Measurements from ENCODE around the gene EXOSC6. TPM values are rescaled to one million over a fixed set of nuclear protein-coding genes. Genes with fewer than 3 reads are reported as not detected.
"Not testable (repeated sequence)": the region's sequence is repeated elsewhere in the genome, so short reads cannot be mapped to it uniquely, and the experiment has no call there.

EXOSC6 gene
- total and polyA plus RNA-seq, 2 of the 4 experiments (the other 2 are of a cell fraction): 5.8 to 7.0 TPM

DNA sequence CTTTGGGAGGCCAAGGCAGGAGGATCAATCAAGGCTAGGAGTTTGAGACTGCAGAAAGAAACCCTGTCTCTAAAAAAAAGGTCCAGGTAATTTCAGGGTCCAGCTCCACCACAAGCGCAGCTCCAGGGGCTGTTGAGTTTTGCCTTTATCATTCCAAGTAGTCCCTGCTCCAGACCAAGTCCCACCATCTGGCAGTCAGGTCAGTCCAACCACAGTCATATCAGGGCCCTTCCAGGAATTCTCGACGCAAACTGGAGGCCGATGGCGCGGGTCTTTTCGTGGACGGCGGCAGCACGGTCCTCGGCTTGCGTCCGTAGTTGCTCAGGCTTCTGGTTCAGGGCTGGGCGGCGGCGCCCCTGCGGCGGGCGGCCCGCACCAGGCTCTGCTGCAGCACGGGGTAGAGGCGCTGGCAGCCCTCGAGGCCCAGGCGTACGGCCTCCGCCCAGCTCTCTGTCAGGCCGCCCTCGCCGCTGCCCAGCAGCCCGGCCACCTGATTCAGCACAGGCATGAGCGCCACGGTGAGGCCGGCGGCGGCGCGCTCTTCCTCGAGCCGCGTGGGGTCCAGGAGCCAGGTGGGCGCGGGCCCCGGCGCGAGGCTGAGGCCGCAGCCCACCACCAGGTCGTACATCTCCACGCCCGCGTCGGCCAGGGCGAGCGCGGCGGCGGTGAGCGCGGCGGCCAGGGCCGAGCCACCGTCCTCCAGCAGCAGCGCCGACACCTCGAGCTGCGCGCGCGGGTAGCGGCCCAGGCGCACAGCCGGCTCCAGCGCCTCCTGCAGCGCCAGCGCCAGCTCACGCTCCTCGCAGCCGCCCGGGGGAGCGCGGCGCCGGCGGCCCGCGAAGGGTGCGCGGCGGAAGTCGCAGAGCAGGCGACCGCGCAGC, 752 bp downstream of the EXOSC6 start:
- POLR2A ChIA-PET (ENCODE audit: unreplicated experiment): no interaction called here
- Histone ChIP-seq H4K5ac (ENCODE audit: low read depth, low read length) (peak overlapping the region; percentile 40; the same call in 1 of the 2 replicates), H3K27ac (ENCODE audit: insufficient read depth, low read length) (peak overlapping the region; percentile 48), H3K36me3 (ENCODE audit: control insufficient read depth, insufficient read depth, low read length) (peaks cover 37% of the 10 kb centered on the region), H3K9me1 (ENCODE audit: insufficient read depth, low read length) (0 out of 2 replicates have a peak, but pooled peaks cover 5% of the 10 kb centered on the region), H3K9ac (ENCODE audit: low read depth, low read length) (peak overlapping the region; percentile 46), H3K14ac (replicated peaks; ENCODE audit: low read depth, low read length) (peak overlapping the region; percentile 76), H3K4me2 (ENCODE audit: low read depth, low read length) (peak overlapping the region; percentile 75), H2BK20ac (ENCODE audit: low read depth, low read length) (no peak overlapping the region), H4K20me1 (ENCODE audit: insufficient read depth, low read length) (peaks cover 39% of the 10 kb centered on the region), H3K79me1 (ENCODE audit: low read depth in 1 of 2, low read length in 2 of 2) (peaks cover 3 to 30% of the 10 kb centered on the region in 2 experiments; a peak in 2 of 4 replicates), H3K9me3 (ENCODE audit: control insufficient read depth, insufficient read depth, low read length) (no peaks in the 10 kb centered on the region), H3K23ac (ENCODE audit: low read depth, low read length) (0 out of 2 replicates have a peak overlapping the region, but pooled peaks have one; percentile 59), H3K4me3 (ENCODE audit: insufficient read depth, low read depth, low read length) (peak overlapping the region; percentile 61), H2AK5ac (ENCODE audit: low read depth, low read length) (no peak overlapping the region), H2BK15ac (ENCODE audit: low read depth, low read length) (no peak overlapping the region), H4K8ac (ENCODE audit: low read depth in 2 of 2, low read length in 2 of 2) (peak overlapping the region in 1 of 2 experiments; percentile 49; a peak in 1 of 4 replicates), H2BK5ac (ENCODE audit: low read depth, low read length, poor library complexity, severe bottlenecking) (peak overlapping the region; percentile 74), H3K4me1 (ENCODE audit: control insufficient read depth, insufficient read depth, low read length) (peaks cover 2% of the 10 kb centered on the region), H3K18ac (ENCODE audit: low read depth, low read length) (no peak overlapping the region), H2BK120ac (ENCODE audit: low read depth, low read length) (0 out of 2 replicates have a peak overlapping the region, but pooled peaks have one; percentile 23), H2AK9ac (replicated peaks; ENCODE audit: low read depth, low read length, poor library complexity) (peak overlapping the region; percentile 94), H3K4ac (ENCODE audit: low read depth, low read length) (peak overlapping the region; percentile 75), H3K56ac (ENCODE audit: extremely low read depth, insufficient read depth, low read length) (no peak overlapping the region), H3K27me3 (ENCODE audit: control insufficient read depth, insufficient read depth, low read length) (no peaks in the 10 kb centered on the region), H2AFZ (replicated peaks; ENCODE audit: low read length, poor library complexity) (peak overlapping the region; percentile 93), H4K91ac (ENCODE audit: insufficient read depth, low read depth, low read length) (0 out of 2 replicates have a peak overlapping the region, but pooled peaks have one; percentile 26)
- in situ Hi-C loops (cut with MboI; ENCODE audit: low sequenced_read_pairs) (no loop called here), intact Hi-C loops (cut with micrococcal nuclease) (no loop called here), dilution Hi-C loops (cut with HindIII; ENCODE audit: low sequenced_read_pairs, unreplicated experiment) (no loop called here)
- CTCF ChIA-PET: no interaction called here
- BruUV-seq (replicated peaks): no TSS peak
- DNase-seq: peak; percentile 35
- 0% methylated on average over 73 of the region's 92 CpGs; no CpG with 5 or more reads in 1 of the 2 experiments for WGBS, 2 experiments (ENCODE audit: extremely low coverage in 2 of 2, insufficient read length in 1 of 2)
- ATAC-seq (ENCODE audit: low read depth): peak; percentile 71
- TF ChIP-seq MXI1 (IDR thresholded peaks at IDR 0.05; ENCODE audit: borderline replicate concordance, low read depth, low read length) (peak; percentile 46; the same call in 1 of the 2 replicates), MAFK (IDR thresholded peaks at IDR 0.05; ENCODE audit: low read depth, low read length) (no peak)

DNA sequence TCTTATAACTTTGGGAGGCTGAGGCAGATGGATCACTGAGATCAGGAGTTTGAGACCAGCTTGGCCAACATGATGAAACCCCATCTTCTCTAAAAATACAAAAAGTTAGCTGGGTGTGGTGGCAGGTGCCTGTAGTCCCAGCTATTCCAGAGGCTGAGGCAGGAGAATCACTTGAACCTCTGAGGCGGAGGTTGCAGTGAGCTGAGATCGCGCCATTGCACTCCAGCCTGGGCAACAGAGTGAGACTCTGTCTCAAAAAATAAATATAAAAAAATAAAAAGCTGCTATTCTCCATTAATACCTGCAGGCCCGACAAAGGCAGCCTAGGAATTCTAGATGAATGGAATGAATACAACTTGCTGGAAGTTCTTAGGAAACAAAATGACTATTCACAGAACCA, 2.0 kb downstream of the EXOSC6 start:
- H3K79me1 ChIP-seq (ENCODE audit: low read depth in 1 of 2, low read length in 2 of 2): peaks cover 3 to 30% of the 10 kb centered on the region in 2 experiments; a peak in 2 of 4 replicates
- H3K27ac ChIP-seq (ENCODE audit: insufficient read depth, low read length); H2AK5ac ChIP-seq (ENCODE audit: low read depth, low read length); H3K27me3 ChIP-seq (ENCODE audit: control insufficient read depth, insufficient read depth, low read length); H3K4me3 ChIP-seq (ENCODE audit: insufficient read depth, low read depth, low read length); H4K91ac ChIP-seq (ENCODE audit: insufficient read depth, low read depth, low read length); H3K4me2 ChIP-seq (ENCODE audit: low read depth, low read length); H2BK20ac ChIP-seq (ENCODE audit: low read depth, low read length); H3K9me1 ChIP-seq (ENCODE audit: insufficient read depth, low read length); POLR2A ChIA-PET (ENCODE audit: unreplicated experiment); H2BK15ac ChIP-seq (ENCODE audit: low read depth, low read length); H3K4me1 ChIP-seq (ENCODE audit: control insufficient read depth, insufficient read depth, low read length); DNase-seq; ATAC-seq (ENCODE audit: low read depth); H2AFZ ChIP-seq (replicated peaks; ENCODE audit: low read length, poor library complexity); H3K23ac ChIP-seq (ENCODE audit: low read depth, low read length); dilution Hi-C loops (cut with HindIII; ENCODE audit: low sequenced_read_pairs, unreplicated experiment); H3K14ac ChIP-seq (replicated peaks; ENCODE audit: low read depth, low read length); H2BK5ac ChIP-seq (ENCODE audit: low read depth, low read length, poor library complexity, severe bottlenecking); BruUV-seq (replicated peaks); H3K4ac ChIP-seq (ENCODE audit: low read depth, low read length); H4K8ac ChIP-seq (ENCODE audit: low read depth in 2 of 2, low read length in 2 of 2); H2AK9ac ChIP-seq (replicated peaks; ENCODE audit: low read depth, low read length, poor library complexity); H3K56ac ChIP-seq (ENCODE audit: extremely low read depth, insufficient read depth, low read length); H3K18ac ChIP-seq (ENCODE audit: low read depth, low read length); H3K9me3 ChIP-seq (ENCODE audit: control insufficient read depth, insufficient read depth, low read length); H3K9ac ChIP-seq (ENCODE audit: low read depth, low read length); H2BK120ac ChIP-seq (ENCODE audit: low read depth, low read length); H4K5ac ChIP-seq (ENCODE audit: low read depth, low read length); in situ Hi-C loops (cut with MboI; ENCODE audit: low sequenced_read_pairs); intact Hi-C loops (cut with micrococcal nuclease): not testable (repeated sequence)
- peaks cover 37% of the 10 kb centered on the region for H4K20me1 ChIP-seq (ENCODE audit: insufficient read depth, low read length)
- WGBS, 2 experiments (ENCODE audit: extremely low coverage in 2 of 2, insufficient read length in 1 of 2): no CpG with 5 or more reads among the region's 4 CpGs
- CTCF ChIA-PET: interaction anchor here (0.7 kb wide), 1 partner anchor 214 kb away, joined by 5 read pairs; no protein-coding TSS in a partner anchor
- peaks cover 28% of the 10 kb centered on the region for H3K36me3 ChIP-seq (ENCODE audit: control insufficient read depth, insufficient read depth, low read length)

Data from IMR-90 (cell line).